Measurements from ENCODE around the gene NR1H3.

Gene NR1H3

DNA sequence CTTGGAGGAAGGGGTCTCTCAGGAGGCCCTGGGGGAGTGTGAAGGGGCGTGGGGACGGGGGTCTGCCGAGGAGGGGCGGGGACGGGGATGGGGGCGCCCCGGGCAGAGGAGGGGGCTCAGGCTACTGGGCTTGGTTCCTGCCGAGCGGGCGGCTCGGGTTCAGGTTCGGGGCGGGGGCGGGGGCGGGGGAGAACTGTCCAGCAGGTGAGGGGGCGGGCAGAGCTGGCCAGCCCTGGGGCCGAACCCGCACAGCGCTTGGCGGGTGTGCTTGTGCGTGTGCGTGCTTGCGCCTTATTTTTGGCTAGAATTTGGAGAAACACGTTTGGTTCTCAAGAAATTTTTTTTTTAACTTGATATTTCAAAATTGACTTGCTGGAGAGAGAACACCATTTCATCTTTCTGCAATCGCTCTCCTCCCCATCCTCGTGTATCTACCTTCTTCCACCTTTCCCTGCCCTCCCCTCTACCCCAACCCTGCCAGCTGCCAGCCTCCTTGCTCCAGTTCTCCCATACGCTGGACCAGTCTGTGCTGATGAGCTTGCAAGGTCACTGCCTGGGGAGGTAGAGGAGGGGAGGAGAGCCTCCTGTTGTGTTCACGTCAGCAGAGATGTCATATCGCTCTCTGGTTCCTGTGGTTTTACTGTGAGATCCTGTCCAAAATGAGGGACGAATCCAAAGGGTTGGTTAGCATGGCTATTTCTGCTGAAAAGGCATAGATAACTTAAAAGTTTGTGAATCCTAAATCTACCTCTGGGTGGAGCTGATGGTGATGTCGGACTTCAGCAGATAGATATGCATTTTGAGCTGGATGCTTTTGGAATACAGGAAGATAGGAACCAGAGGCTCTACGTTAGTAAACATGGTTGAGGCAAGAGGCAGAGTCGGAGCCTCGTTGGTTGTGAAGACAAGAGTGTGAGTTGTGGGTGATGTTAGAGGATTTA lies 12.8 kb downstream of the NR1H3 start:
- DNase-seq: no peak
- TF ChIP-seq, protein P1, sequence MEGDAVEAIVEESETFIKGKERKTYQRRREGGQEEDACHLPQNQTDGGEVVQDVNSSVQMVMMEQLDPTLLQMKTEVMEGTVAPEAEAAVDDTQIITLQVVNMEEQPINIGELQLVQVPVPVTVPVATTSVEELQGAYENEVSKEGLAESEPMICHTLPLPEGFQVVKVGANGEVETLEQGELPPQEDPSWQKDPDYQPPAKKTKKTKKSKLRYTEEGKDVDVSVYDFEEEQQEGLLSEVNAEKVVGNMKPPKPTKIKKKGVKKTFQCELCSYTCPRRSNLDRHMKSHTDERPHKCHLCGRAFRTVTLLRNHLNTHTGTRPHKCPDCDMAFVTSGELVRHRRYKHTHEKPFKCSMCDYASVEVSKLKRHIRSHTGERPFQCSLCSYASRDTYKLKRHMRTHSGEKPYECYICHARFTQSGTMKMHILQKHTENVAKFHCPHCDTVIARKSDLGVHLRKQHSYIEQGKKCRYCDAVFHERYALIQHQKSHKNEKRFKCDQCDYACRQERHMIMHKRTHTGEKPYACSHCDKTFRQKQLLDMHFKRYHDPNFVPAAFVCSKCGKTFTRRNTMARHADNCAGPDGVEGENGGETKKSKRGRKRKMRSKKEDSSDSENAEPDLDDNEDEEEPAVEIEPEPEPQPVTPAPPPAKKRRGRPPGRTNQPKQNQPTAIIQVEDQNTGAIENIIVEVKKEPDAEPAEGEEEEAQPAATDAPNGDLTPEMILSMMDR (IDR thresholded peaks at IDR 0.05): no peak
- Histone ChIP-seq H3K9me3 (no peaks in the 10 kb centered on the region), H3K27me3 (no peaks in the 10 kb centered on the region), H3K4me3 (peak overlapping the region; percentile 76 to 95), H3K36me3 (peaks cover 11 to 18% (median 12%) of the 10 kb centered on the region in 3 donors), H3K27ac (peak overlapping the region; percentile 93 to 96), H3K4me1 (peaks cover 0 to 36% (median 30%) of the 10 kb centered on the region in 4 donors)
- intact Hi-C loops (cut with DNase I; ENCODE audit: low total_unique reads): no loop called here

DNA sequence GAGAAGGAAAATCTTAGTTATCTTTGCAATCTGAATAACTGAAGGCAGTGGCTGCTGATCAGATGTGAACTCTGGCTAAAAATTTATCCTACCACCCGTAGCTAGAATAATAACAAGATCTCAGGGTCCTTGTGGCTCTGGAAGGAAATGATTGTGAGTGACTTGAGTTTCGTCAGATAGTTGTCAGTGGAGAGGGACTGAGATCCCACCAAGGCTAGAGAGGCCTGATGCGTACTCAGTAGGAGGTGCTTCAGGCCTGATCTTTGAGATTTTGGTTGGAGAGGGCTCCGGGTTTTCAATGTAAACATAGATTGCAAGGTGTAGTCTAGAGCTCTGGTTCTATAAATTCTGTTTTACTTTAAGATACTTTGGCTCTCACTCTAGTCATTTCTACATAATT lies 13.5 kb downstream of the NR1H3 start:
- H3K4me1 ChIP-seq: peaks cover 0 to 36% (median 30%) of the 10 kb centered on the region in 4 donors
- peak overlapping the region; percentile 76 to 95 for H3K4me3 ChIP-seq
- TF ChIP-seq, protein P1 (IDR thresholded peaks at IDR 0.05): no peak
- H3K9me3 ChIP-seq: no peaks in the 10 kb centered on the region
- peak overlapping the region; percentile 93 to 96 for H3K27ac ChIP-seq
- peaks cover 15 to 25% (median 20%) of the 10 kb centered on the region in 3 donors for H3K36me3 ChIP-seq
- no peaks in the 10 kb centered on the region for H3K27me3 ChIP-seq
- no peak for DNase-seq
- intact Hi-C loops (cut with DNase I; ENCODE audit: low total_unique reads): no loop called here

DNA sequence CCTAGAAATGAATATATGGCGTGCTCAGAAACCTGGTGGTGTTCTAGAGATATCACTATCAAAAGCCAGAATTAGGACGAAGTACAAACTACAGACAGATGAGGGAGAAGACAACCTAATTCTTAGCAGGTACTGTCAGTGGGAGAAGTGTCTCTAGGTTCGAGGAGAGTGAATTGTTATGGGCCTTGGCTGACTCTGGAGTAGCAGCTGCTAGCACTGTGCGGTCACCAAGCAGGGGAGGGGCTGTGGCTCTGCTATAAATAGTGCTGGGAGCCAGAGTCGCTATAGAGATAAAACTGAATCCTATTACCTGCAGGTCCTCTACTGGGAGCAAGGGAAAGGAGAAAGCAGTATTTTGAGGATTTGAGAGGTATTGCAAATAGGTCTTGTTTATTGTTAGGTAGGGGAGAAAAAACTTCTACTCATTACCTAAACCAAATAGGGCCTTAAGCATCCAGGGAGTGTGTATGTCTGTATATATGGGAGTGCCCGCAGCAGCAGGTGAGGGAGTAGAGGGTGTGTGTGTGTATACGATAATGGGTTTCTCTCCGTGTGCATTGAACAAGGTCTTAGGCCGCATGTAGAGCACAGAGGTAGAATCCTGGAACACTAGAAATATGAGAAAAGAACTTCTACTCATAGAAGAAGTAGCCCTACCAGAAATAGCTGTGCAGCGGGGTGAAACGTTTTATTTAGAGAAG lies 14.3 kb downstream of the NR1H3 start:
- H3K9me3 ChIP-seq: no peaks in the 10 kb centered on the region
- no peak overlapping the region for H3K4me3 ChIP-seq
- DNase-seq: no peak
- H3K36me3 ChIP-seq: peaks cover 23 to 33% (median 28%) of the 10 kb centered on the region in 3 donors
- no peaks in the 10 kb centered on the region for H3K27me3 ChIP-seq
- peaks cover 0 to 36% (median 30%) of the 10 kb centered on the region in 4 donors for H3K4me1 ChIP-seq
- TF ChIP-seq, protein P1 (IDR thresholded peaks at IDR 0.05): no peak
- H3K27ac ChIP-seq: peak overlapping the region in 1 of 2 donors; percentile 93
- intact Hi-C loops (cut with DNase I; ENCODE audit: low total_unique reads): no loop called here

DNA sequence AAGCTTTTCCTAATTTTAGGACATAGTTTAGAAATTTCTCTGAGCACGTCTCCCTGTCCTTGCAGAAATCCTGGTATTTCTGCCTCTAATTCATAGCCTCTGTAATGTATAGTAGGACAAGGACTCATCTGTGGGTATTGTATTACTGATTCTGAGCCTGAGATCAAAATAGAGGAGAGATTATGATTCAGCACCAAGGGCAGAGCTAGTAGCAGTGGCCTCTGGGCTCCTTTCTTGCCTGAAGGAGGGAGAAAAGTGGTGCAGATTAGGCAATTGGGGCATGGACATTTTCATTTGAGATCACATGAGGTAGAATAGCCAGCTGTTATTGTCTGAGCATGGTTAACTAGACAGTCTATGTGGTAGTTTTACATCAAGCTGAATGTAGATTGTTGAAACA lies 14.9 kb downstream of the NR1H3 start:
- TF ChIP-seq, protein P1 (IDR thresholded peaks at IDR 0.05): no peak
- intact Hi-C loops (cut with DNase I; ENCODE audit: low total_unique reads): no loop called here
- Histone ChIP-seq H3K27me3 (no peaks in the 10 kb centered on the region), H3K27ac (no peak overlapping the region), H3K9me3 (no peaks in the 10 kb centered on the region), H3K36me3 (peaks cover 29 to 39% (median 34%) of the 10 kb centered on the region in 3 donors), H3K4me1 (peaks cover 0 to 34% (median 29%) of the 10 kb centered on the region in 4 donors), H3K4me3 (no peak overlapping the region)
- no peak for DNase-seq

DNA sequence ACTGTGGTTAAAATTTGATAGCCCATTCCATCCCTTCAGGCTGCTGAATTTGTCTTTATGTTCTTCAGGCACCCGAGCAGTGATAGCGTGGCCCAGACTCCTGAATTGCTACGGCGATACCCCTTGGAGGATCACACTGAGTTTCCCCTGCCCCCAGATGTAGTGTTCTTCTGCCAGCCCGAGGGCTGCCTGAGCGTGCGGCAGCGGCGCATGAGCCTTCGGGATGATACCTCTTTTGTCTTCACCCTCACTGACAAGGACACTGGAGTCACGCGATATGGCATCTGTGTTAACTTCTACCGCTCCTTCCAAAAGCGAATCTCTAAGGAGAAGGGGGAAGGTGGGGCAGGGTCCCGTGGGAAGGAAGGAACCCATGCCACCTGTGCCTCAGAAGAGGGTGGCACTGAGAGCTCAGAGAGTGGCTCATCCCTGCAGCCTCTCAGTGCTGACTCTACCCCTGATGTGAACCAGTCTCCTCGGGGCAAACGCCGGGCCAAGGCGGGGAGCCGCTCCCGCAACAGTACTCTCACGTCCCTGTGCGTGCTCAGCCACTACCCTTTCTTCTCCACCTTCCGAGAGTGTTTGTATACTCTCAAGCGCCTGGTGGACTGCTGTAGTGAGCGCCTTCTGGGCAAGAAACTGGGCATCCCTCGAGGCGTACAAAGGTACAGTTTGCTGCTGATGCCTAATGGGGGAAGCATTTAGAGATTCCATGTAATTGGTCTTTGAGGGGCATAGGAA lies 16.9 kb downstream of the NR1H3 start:
- no peaks in the 10 kb centered on the region for H3K9me3 ChIP-seq
- H3K36me3 ChIP-seq: peaks cover 44 to 58% (median 48%) of the 10 kb centered on the region in 3 donors
- H3K27me3 ChIP-seq: no peaks in the 10 kb centered on the region
- intact Hi-C loops (cut with DNase I; ENCODE audit: low total_unique reads): no loop called here
- peaks cover 0 to 21% (median 17%) of the 10 kb centered on the region in 4 donors for H3K4me1 ChIP-seq
- H3K4me3 ChIP-seq: no peak overlapping the region
- no peak overlapping the region for H3K27ac ChIP-seq
- DNase-seq: peak in 1 of 2 donors; percentile 37
- TF ChIP-seq, protein P1 (IDR thresholded peaks at IDR 0.05): no peak
